HG02884 (cell line): ENCODE data around the gene ACER2.
"Not testable (repeated sequence)": the region's sequence is repeated elsewhere in the genome, so short reads cannot be mapped to it uniquely, and the experiment has no call there.

Experiments
- ATAC-seq: cut with Tn5 transposase; IDR thresholded peaks from one replicate; pipeline ENCODE4 v1.9.1; 2021; ENCODE audit warnings: mild to moderate bottlenecking, moderate library complexity; ENCODE audit not compliant: unreplicated experiment

The ACER2 gene

GRCh38 chr9:19408316-19408692 is 505 bp upstream of the ACER2 start:
- no peak for ATAC-seq

GRCh38 chr9:19409401-19410194 is 789 bp downstream of the ACER2 start:
- ATAC-seq, result peak; percentile 10

- no peak for ATAC-seq
Measured at GRCh38 chr9:19410195-19410503, 1.3 kb downstream of the ACER2 start.

GRCh38 chr9:19410594-19410993 is 1.8 kb downstream of the ACER2 start:
- no peak for ATAC-seq

GRCh38 chr9:19411316-19411715 is 2.5 kb downstream of the ACER2 start:
- no peak for ATAC-seq

GRCh38 chr9:19413456-19413855 is 4.6 kb downstream of the ACER2 start:
- not testable (repeated sequence) for ATAC-seq

GRCh38 chr9:19416143-19416542 is 7.3 kb downstream of the ACER2 start:
- no peak for ATAC-seq

GRCh38 chr9:19420877-19421276 is 12.1 kb downstream of the ACER2 start:
- ATAC-seq, result no peak

GRCh38 chr9:19423163-19423562 is 14.4 kb downstream of the ACER2 start:
- ATAC-seq, result no peak

- peak; percentile 78 for ATAC-seq
Measured at GRCh38 chr9:19424176-19424779, 15.5 kb downstream of the ACER2 start.

- ATAC-seq, result no peak
Measured at GRCh38 chr9:19429595-19429994, 20.8 kb downstream of the ACER2 start.

- ATAC-seq, result no peak
Measured at GRCh38 chr9:19430201-19430760, 21.5 kb downstream of the ACER2 start.

GRCh38 chr9:19431361-19432171 is 22.8 kb downstream of the ACER2 start:
- ATAC-seq, result no peak

- ATAC-seq, result no peak
Measured at GRCh38 chr9:19432473-19432872, 23.7 kb downstream of the ACER2 start.

GRCh38 chr9:19433729-19434128 is 24.9 kb downstream of the ACER2 start:
- not testable (repeated sequence) for ATAC-seq

GRCh38 chr9:19440376-19440775 is 31.6 kb downstream of the ACER2 start:
- no peak for ATAC-seq

GRCh38 chr9:19440823-19441580 is 32.2 kb downstream of the ACER2 start:
- ATAC-seq, result peak; percentile 12

- ATAC-seq, result peak; percentile 87
Measured at GRCh38 chr9:19441730-19442129, 32.9 kb downstream of the ACER2 start.

GRCh38 chr9:19442240-19442639 is 33.4 kb downstream of the ACER2 start:
- ATAC-seq, result no peak

- ATAC-seq, result no peak
Measured at GRCh38 chr9:19445452-19445851, 36.6 kb downstream of the ACER2 start.

GRCh38 chr9:19446361-19446861 is 37.6 kb downstream of the ACER2 start:
- no peak for ATAC-seq
